Activated T-cell treated with anti-CD3 and anti-CD28 coated beads for 24 hours (primary cell): Measurements from ENCODE around the gene EARS2.

Experiments
- DNase-seq: peaks from one replicate; pipeline ENCODE4 v3.0.0-alpha.2; 2020; ENCODE audit warnings: low read depth

Gene EARS2

GRCh38 chr16:23482778-23483177 is 74.4 kb downstream of the EARS2 start:
- DNase-seq, result no peak

- no peak for DNase-seq
Measured at GRCh38 chr16:23480257-23480656, 76.9 kb downstream of the EARS2 start.

DNA sequence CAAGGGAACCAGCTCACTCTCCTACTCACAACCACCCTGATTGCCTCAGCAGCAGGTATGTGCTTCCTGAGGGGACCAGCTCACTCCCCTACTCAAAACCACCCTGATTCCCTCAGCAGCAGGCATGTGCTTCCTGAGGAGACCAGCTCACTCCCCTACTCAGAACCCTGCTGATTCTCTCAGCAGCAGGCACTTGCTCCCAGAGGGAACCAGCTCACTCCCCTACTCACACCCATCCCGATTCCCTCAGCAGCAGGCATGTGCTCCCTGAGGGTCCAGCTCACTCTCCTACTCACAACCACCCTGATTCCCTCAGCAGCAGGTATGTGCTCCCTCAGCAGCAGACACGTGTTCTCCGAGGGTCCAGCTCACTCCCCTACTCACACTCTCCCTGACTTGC is 78.0 kb downstream of the EARS2 start:
- no peak for DNase-seq

DNA sequence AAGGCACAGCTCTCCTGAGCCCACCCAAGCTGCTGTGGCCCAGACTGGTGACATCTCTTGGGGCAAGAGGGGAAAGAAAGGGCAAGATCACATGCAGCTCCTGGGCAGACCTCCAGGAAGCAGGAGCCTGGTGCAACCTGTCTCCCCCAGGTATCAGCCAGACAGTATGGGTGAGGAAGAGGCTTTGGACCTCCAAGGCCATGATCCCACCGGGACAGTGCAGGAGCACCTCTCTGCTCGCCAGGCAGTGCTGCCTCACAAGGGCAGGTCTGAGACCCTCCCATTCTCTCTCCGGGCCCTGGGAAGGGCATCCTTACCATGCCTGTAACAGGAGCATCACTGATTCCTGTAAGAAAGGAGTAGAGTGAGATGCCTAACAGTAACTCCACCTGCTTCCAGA is 78.6 kb downstream of the EARS2 start:
- no peak for DNase-seq

DNA sequence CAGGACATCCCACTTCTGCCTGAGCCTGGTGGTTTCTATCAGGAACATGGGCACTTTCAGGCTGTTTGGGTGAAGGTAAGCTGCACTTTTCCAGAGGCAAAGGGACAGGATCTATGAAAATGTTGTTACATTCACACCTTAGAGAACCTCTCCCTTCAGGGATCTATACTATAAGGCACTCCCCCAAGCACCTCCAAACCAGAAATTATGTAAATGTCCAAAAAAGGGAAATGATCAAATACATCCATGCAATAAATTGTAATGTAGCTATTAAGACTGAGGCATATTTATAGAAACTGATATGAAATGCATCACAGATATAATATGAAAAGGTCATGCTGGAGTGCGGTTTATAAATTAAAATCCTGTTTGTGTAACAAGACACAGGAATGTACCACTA is 80.9 kb downstream of the EARS2 start:
- DNase-seq, result no peak
